ENCODE measurements around the gene ETFB.

Gene ETFB

DNA sequence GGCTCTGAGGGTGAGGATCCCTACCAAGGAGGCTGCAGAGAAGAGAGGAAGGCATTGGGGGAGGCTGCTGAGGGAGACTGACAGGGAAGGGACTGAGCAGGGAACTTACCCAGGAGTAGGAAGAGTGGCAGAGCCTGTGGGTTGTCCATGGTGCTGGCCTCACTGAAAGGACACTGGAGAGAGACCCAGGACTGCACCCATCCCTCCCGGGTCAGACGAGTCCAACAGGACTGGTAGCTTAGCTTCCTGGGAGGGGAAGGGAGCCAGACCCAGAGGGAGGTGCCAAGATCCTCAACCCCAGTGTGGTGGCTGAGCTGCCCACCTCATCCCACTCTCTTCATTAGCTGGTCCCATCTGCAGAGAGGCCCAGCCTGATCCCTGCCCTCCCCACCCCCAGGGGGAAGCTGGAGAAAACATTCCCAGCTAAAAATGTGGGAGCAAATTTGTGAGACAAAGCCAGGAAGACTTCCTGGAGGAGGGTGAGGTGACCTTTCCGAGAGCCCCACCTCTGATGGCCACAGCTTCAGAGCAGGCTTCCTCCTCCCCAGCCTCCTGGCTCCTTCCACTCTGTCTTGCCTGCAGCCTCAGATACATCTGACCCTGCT, 24.1 kb downstream of the ETFB start, which contains the start of gene VSIG10L:
TSS of gene VSIG10L (minus strand) at position 164 of the 605 bp plus-strand sequence. CDS start at position 149, 15 bp downstream.
- no peak within 1 kb of the TSS for H3K4me3 ChIP-seq (ENCODE audit: low read depth, low read length)
- in situ Hi-C loops (cut with HindIII; ENCODE audit: low sequenced_read_pairs) = no loop called here
- TF ChIP-seq, protein P1, sequence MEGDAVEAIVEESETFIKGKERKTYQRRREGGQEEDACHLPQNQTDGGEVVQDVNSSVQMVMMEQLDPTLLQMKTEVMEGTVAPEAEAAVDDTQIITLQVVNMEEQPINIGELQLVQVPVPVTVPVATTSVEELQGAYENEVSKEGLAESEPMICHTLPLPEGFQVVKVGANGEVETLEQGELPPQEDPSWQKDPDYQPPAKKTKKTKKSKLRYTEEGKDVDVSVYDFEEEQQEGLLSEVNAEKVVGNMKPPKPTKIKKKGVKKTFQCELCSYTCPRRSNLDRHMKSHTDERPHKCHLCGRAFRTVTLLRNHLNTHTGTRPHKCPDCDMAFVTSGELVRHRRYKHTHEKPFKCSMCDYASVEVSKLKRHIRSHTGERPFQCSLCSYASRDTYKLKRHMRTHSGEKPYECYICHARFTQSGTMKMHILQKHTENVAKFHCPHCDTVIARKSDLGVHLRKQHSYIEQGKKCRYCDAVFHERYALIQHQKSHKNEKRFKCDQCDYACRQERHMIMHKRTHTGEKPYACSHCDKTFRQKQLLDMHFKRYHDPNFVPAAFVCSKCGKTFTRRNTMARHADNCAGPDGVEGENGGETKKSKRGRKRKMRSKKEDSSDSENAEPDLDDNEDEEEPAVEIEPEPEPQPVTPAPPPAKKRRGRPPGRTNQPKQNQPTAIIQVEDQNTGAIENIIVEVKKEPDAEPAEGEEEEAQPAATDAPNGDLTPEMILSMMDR (IDR thresholded peaks at IDR 0.05; ENCODE audit: low read depth, low read length, missing control alignments) = no peak
- no peak for DNase-seq (ENCODE audit: low read depth)

DNA sequence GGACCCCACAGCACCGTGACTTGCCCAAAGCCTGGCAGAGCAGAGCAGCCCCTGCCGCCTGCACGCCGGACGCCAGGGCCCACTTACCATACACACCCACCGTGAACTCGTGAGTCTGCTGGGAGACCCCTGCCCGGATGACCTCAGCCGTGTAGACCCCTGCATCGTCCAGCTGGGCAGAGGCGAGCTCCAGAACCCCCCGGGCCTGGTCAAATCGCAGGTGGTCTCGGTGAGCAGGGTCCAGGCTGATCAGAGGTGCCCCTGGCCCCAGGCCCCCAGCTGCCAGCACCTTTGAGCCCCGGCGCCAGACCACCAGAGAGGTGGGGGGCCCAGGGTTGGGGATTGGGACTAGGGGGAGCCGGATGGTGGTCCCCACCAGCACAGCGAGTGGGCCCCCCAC, 25.1 kb downstream of the ETFB start:
- DNase-seq (ENCODE audit: low read depth) = no peak
- TF ChIP-seq, protein P1 (IDR thresholded peaks at IDR 0.05; ENCODE audit: low read depth, low read length, missing control alignments) = no peak
- in situ Hi-C loops (cut with HindIII; ENCODE audit: low sequenced_read_pairs) = no loop called here
- H3K4me3 ChIP-seq (ENCODE audit: low read depth, low read length) = no peak overlapping the region

DNA sequence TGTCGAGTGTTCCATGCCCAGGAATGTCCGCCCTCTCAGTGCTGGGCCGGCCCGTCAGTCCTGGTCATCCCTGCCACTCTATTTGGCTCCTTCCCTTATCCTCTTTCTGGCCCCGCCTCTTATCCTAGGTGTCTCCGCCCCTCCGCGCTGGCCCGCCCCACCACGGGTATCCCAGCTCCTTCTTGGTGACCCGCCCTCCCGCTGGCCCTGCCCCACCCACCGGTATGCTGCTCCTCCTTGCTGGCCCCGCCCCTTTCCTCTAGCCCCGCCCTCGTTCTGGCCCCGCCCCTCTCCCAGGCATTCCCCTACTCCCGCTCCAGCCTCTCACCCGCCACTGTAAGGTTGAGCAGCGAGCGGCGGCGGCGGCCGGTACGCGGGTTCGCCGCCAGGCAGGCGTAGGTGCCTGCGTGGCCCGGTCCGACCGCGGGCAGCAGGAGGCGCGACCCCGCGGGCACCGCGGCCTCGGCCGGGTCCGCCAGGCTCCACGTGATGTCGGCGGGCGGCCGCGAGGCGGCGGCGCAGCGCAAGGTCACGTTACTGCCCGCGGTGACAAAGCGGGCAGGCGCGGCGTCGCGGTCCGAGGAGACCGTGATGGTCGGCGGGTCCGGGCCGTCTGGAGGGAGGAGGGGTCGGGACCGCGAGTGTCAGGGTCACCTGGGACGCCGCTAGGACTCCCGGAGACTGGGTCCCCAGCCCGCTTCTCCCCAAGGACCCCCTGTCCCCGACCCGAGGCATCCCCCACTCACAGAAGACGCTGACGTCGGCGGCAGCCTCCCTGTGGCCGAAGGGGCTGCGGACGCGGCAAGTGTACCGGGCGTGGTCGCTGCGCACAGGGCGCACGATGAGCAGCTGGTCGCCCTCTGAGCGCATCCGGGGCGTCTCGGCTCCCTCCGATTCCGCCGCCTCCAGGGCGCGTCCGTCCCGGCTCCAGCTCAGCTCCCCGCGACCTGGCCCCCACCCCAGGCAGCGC, 26.2 kb downstream of the ETFB start:
- peak; percentile 76 for DNase-seq (ENCODE audit: low read depth)
- H3K4me3 ChIP-seq (ENCODE audit: low read depth, low read length) = peak overlapping the region; percentile 52
- TF ChIP-seq, protein P1 (IDR thresholded peaks at IDR 0.05; ENCODE audit: low read depth, low read length, missing control alignments) = no peak
- in situ Hi-C loops (cut with HindIII; ENCODE audit: low sequenced_read_pairs) = no loop called here

DNA sequence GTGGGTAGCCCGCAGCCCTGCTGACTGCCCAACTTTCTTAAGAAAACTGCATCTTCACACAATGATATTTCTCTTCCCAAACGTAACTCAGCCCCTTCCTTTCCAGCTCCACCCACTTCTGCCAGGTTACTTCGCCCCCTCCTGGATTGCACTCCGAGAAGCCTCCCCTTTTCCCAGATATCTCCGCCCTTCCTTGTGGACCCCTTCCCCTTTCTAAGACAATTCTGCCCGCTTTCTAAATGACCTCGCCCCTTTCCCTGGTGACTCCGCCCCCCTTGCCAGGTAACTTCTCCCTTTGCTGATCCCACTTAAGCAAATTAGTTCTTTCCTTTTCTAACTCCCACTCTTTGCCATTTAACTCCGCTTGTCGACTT, 26.9 kb downstream of the ETFB start:
- TF ChIP-seq, protein P1 (IDR thresholded peaks at IDR 0.05; ENCODE audit: low read depth, low read length, missing control alignments) = no peak
- in situ Hi-C loops (cut with HindIII; ENCODE audit: low sequenced_read_pairs) = no loop called here
- peak overlapping the region; percentile 52 for H3K4me3 ChIP-seq (ENCODE audit: low read depth, low read length)
- no peak for DNase-seq (ENCODE audit: low read depth)

DNA sequence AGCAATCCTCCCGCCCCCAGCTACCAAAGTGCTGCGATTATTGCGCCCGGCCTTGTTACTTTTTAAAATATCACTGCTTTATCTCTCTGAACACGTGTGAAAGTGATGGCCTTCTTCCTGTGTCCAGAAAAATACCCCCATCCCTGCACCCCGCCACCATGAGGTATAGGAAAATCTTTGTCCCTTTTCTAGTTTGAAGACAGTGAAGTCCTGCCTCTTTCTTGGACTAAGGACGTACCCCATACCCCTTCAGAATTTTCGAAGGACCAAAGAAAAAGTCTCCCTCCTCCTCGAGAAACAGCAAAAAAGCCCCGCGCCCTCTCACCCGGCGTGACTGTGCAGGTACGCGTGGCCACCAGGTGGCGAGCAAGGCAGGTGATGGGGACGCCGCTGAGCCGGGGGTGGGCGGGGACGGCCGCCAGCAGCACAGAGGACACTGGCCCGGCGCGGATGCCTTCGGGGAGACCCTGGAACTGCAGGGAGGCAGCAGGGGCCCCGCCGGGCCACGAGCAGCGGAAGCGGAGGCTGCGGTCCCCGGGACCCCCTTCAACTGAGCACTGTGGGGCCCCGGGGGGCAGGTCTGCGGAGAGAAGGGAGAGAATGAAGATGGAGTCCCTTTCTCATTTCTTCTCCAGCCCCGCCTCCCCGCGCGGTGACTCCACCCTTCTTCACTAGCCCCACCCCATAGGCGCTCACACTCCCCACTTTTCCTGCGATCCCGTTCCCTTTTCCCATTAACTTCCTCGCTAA, 27.4 kb downstream of the ETFB start:
- peak overlapping the region; percentile 52 for H3K4me3 ChIP-seq (ENCODE audit: low read depth, low read length)
- in situ Hi-C loops (cut with HindIII; ENCODE audit: low sequenced_read_pairs) = no loop called here
- peak; percentile 31 for DNase-seq (ENCODE audit: low read depth)
- TF ChIP-seq, protein P1 (IDR thresholded peaks at IDR 0.05; ENCODE audit: low read depth, low read length, missing control alignments) = peak; percentile 83

DNA sequence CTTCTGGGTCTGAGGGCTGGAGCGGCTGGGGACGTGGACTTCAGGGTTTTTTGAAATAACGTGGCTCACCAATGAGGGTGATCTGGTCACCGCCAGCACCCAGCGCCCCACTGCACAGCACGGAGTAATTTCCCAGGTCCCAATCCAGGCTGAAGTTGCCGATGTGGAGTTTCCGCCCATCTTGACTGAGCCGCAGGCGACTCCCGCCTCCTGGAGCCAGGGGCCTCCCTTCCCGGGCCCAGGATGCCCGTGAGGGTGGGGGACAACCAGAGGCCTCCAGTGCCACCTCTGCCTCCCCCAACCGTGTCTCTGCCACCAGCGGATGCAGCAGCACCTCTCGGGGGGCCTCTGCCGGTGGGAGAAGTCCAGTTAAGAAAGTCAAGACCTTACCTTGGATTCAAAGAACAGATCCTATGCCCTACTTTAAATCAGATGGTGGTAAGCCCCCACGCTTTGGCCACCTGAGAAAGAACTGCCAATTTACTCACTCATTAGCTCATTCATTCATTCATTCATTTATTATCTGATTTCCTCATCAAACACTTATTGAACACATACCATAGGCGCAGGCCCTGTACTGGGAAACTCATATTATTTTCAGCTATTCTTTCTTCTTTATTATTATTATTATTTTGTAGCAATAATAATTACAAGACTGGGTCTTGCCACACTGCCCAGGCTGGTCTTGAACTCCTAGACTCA, 28.2 kb downstream of the ETFB start:
- in situ Hi-C loops (cut with HindIII; ENCODE audit: low sequenced_read_pairs) = no loop called here
- no peak for DNase-seq (ENCODE audit: low read depth)
- TF ChIP-seq, protein P1 (IDR thresholded peaks at IDR 0.05; ENCODE audit: low read depth, low read length, missing control alignments) = no peak
- no peak overlapping the region for H3K4me3 ChIP-seq (ENCODE audit: low read depth, low read length)

Data from astrocyte of the cerebellum (primary cell).